HepG2 (cell line): ENCODE data around the gene TCF25. TPM values are rescaled to one million over a fixed set of nuclear protein-coding genes. Genes with fewer than 3 reads are reported as not detected.

ENCODE experiments used
- ASH2L ChIP-seq: fragments of 300-600, 200-600 bp; sonication (generic); IDR thresholded peaks from 2 replicates; pipeline ENCODE4 v1.7.0; 2017; ENCODE audit warnings: low read depth, mild to moderate bottlenecking, moderate library complexity, mixed read lengths, low read length; ENCODE audit not compliant: insufficient read length
- ATF1 ChIP-seq: IDR thresholded peaks from 2 replicates; pipeline ENCODE4 v1.6.1; 2016; ENCODE audit warnings: mild to moderate bottlenecking, control low read depth
- FOSL2 ChIP-seq: sonication (generic); formaldehyde crosslinking; IDR thresholded peaks from 2 replicates; pipeline ENCODE4 v1.4.0; 2020; ENCODE audit warnings: missing genetic modification reagents
- FOXA3 ChIP-seq: IDR thresholded peaks from 2 replicates; pipeline ENCODE4 v1.6.1; 2016; ENCODE audit warnings: missing genetic modification reagents, missing compliant biosample characterization
- GTF3A ChIP-seq: sonication (generic); formaldehyde crosslinking; conservative IDR thresholded peaks from 2 replicates; pipeline ENCODE4 v1.4.0; 2020; ENCODE audit warnings: mild to moderate bottlenecking, missing genetic modification reagents
- HIVEP1 ChIP-seq: sonication (generic); formaldehyde crosslinking; IDR thresholded peaks from 2 replicates; pipeline ENCODE4 v1.4.0; 2020; ENCODE audit warnings: mild to moderate bottlenecking, missing genetic modification reagents
- HMG20B ChIP-seq: conservative IDR thresholded peaks from 2 replicates; pipeline ENCODE4 v1.6.1; 2016; ENCODE audit warnings: missing genetic modification reagents, missing compliant biosample characterization
- HOXA3 ChIP-seq: sonication (generic); formaldehyde crosslinking; IDR thresholded peaks from 2 replicates; pipeline ENCODE4 v1.5.0; 2020; ENCODE audit warnings: missing genetic modification reagents
- HOXD1 ChIP-seq: sonication (generic); formaldehyde crosslinking; IDR thresholded peaks from 2 replicates; pipeline ENCODE4 v1.5.0; 2020; ENCODE audit warnings: missing genetic modification reagents
- KLF9 ChIP-seq: IDR thresholded peaks from 2 replicates; pipeline ENCODE4 v1.6.1; 2016; ENCODE audit warnings: low read depth
- POLR2A ChIP-seq, 2 experiments: IDR thresholded peaks; 2 replicates each; pipeline ENCODE4 v1.6.1; 2011; ENCODE audit warnings: low read depth in 2 of 2, low read length in 2 of 2, mild to moderate bottlenecking in 1 of 2, moderate library complexity in 1 of 2; ENCODE audit not compliant: insufficient read depth in 1 of 2
- REXO4 ChIP-seq: sonication (generic); formaldehyde crosslinking; IDR thresholded peaks from 2 replicates; pipeline ENCODE4 v1.8.0; 2022; ENCODE audit warnings: missing genetic modification reagents, mild to moderate bottlenecking, borderline replicate concordance
- SRSF1 ChIP-seq: fragments of 200-400 bp; formaldehyde crosslinking; optimal IDR thresholded peaks from 2 replicates; pipeline ENCODE3; 2017; ENCODE audit warnings: mild to moderate bottlenecking, low read depth, low read length, moderate library complexity
- TBX2 ChIP-seq: sonication (generic); formaldehyde crosslinking; IDR thresholded peaks from 2 replicates; pipeline ENCODE4 v1.5.0; 2020; ENCODE audit warnings: missing genetic modification reagents, mild to moderate bottlenecking, borderline replicate concordance
- TRIM24 ChIP-seq: sonication (generic); formaldehyde crosslinking; IDR thresholded peaks from 2 replicates; pipeline ENCODE4 v1.8.0; 2022; ENCODE audit warnings: mild to moderate bottlenecking, missing genetic modification reagents
- ZNF350 ChIP-seq: sonication (generic); formaldehyde crosslinking; IDR thresholded peaks from 2 replicates; pipeline ENCODE4 v1.4.0; 2020; ENCODE audit warnings: mild to moderate bottlenecking, low read depth, missing genetic modification reagents, borderline replicate concordance
- ZNF619 ChIP-seq: sonication (generic); formaldehyde crosslinking; IDR thresholded peaks from 2 replicates; pipeline ENCODE4 v1.4.0; 2020; ENCODE audit warnings: mild to moderate bottlenecking, missing genetic modification reagents
- ZNF776 ChIP-seq: sonication (generic); formaldehyde crosslinking; IDR thresholded peaks from 2 replicates; pipeline ENCODE4 v1.4.0; 2020; ENCODE audit warnings: mild to moderate bottlenecking, missing genetic modification reagents
- ZSCAN30 ChIP-seq: sonication (generic); formaldehyde crosslinking; IDR thresholded peaks from 2 replicates; pipeline ENCODE4 v1.5.0; 2020; ENCODE audit warnings: mild to moderate bottlenecking, missing genetic modification reagents
- ZSCAN31 ChIP-seq: sonication (generic); formaldehyde crosslinking; IDR thresholded peaks from 2 replicates; pipeline ENCODE4 v1.5.0; 2020; ENCODE audit warnings: low read depth, mild to moderate bottlenecking, missing genetic modification reagents
- polyA plus RNA-seq, 8 experiments: library from polyadenylated mRNA; depleted of rRNA in 3 of 8; stranded (reverse) in 7 of 8; unstranded in 1 of 8; fragments of >200 nt; fragmentation: Illumina TruSeq in 4 of 8; extraction: Trizol in 4 of 8; gene quantifications; 2 replicates each; pipeline versions ENCODE4 v1.2.1 to v1.2.3, GENCODE V29; 2011 to 2016; ENCODE audit warnings: low read depth in 4 of 8, missing spikeins in 1 of 8, mixed read lengths in 1 of 8; ENCODE audit not compliant: insufficient read depth in 1 of 8
- total RNA-seq, 5 experiments: library from RNA; depleted of rRNA; stranded (reverse); fragments of >200 nt; fragmentation: Illumina TruSeq; extraction: Trizol; gene quantifications; 2 replicates each; pipeline ENCODE4 v1.2.3, GENCODE V29; 2016; ENCODE audit warnings: low read depth in 1 of 5
- TF ChIP-seq, protein P1 (sequence below): sonication (generic); formaldehyde crosslinking; IDR thresholded peaks from 2 replicates; pipeline ENCODE4 v1.9.0; 2021; ENCODE audit warnings: missing genetic modification reagents, borderline replicate concordance
- TF ChIP-seq, protein P2 (sequence below): sonication (generic); formaldehyde crosslinking; IDR thresholded peaks from 2 replicates; pipeline ENCODE4 v1.8.0; 2022; ENCODE audit warnings: mild to moderate bottlenecking, missing genetic modification reagents, moderate library complexity
- TF ChIP-seq, protein P3 (sequence below): sonication (generic); formaldehyde crosslinking; IDR thresholded peaks from 2 replicates; pipeline ENCODE4 v1.4.0; 2020; ENCODE audit warnings: missing genetic modification reagents, mild to moderate bottlenecking, borderline replicate concordance
- TF ChIP-seq, protein P4 (sequence below): sonication (generic); formaldehyde crosslinking; IDR thresholded peaks from 2 replicates; pipeline ENCODE4 v1.8.1; 2023; ENCODE audit warnings: mild to moderate bottlenecking, inconsistent platforms, moderate library complexity, missing genetic modification reagents, borderline replicate concordance

The TCF25 gene
- total and polyA plus RNA-seq, 2 of the 13 experiments (the other 11 are each of a cell fraction or from before 2014, with no cell fraction given), result 138 to 206 TPM

DNA sequence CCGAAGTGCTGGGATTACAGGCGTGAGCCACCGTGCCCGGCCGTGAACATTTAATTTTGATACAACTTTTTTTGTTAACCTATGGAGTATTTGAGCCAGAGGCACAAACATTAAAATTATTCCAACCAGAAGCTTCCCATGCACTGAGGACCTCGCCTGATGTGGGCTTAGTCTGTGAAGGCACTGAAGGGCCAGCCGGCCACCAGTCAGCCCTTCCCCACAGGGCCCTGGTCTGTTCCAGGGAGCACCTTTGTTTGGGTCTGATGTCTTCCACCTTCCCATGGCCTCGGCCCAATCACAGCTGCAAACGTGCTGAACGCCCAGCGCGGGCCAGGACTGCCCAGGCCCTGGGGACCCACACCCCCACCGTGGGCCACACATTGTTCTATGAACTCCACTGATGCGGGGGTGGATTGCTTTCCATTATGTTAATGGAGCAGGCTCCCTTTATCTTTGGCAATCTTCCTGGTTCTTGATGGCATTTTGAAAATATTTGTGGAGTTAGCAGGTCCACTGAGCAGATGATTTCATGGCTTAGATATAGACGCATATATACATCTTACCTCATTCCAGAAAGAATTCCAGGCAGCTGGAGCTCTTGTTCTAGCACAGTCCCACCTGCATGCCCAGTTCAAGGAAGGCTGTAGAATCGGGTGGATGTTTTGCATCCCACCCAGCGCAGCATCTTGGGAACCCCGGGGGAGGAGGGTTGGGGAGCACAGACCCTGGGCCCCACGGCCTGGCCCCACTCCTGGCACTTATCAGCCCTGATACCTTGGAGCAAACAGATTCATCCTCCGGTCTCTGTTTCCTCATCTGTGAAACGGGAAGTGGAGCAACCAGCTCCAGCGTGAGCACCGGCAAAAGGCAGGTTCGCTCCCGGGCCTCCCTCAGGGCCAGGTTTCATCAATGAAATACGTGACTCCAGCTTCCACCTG is 30.7 kb upstream of the TCF25 start (continued):
- TF ChIP-seq, protein P1, sequence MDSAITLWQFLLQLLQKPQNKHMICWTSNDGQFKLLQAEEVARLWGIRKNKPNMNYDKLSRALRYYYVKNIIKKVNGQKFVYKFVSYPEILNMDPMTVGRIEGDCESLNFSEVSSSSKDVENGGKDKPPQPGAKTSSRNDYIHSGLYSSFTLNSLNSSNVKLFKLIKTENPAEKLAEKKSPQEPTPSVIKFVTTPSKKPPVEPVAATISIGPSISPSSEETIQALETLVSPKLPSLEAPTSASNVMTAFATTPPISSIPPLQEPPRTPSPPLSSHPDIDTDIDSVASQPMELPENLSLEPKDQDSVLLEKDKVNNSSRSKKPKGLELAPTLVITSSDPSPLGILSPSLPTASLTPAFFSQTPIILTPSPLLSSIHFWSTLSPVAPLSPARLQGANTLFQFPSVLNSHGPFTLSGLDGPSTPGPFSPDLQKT, result no peak
- peak; percentile 9; the same call in 1 of the 2 replicates for TF ChIP-seq ZNF350
- no peak for TF ChIP-seq ZNF776 (CRISPR knock-in tag)
- TF ChIP-seq, protein P2, sequence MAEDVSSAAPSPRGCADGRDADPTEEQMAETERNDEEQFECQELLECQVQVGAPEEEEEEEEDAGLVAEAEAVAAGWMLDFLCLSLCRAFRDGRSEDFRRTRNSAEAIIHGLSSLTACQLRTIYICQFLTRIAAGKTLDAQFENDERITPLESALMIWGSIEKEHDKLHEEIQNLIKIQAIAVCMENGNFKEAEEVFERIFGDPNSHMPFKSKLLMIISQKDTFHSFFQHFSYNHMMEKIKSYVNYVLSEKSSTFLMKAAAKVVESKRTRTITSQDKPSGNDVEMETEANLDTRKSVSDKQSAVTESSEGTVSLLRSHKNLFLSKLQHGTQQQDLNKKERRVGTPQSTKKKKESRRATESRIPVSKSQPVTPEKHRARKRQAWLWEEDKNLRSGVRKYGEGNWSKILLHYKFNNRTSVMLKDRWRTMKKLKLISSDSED (CRISPR knock-in tag), result no peak
- TF ChIP-seq ATF1 (CRISPR knock-in tag), result no peak
- TF ChIP-seq ZNF619 (CRISPR knock-in tag), result no peak
- no peak for TF ChIP-seq SRSF1
- TF ChIP-seq ZSCAN30, result no peak
- TF ChIP-seq ZSCAN31 (CRISPR knock-in tag), result 0 out of 2 replicates have a peak, but pooled peaks have one; percentile 32
- TF ChIP-seq, protein P3, sequence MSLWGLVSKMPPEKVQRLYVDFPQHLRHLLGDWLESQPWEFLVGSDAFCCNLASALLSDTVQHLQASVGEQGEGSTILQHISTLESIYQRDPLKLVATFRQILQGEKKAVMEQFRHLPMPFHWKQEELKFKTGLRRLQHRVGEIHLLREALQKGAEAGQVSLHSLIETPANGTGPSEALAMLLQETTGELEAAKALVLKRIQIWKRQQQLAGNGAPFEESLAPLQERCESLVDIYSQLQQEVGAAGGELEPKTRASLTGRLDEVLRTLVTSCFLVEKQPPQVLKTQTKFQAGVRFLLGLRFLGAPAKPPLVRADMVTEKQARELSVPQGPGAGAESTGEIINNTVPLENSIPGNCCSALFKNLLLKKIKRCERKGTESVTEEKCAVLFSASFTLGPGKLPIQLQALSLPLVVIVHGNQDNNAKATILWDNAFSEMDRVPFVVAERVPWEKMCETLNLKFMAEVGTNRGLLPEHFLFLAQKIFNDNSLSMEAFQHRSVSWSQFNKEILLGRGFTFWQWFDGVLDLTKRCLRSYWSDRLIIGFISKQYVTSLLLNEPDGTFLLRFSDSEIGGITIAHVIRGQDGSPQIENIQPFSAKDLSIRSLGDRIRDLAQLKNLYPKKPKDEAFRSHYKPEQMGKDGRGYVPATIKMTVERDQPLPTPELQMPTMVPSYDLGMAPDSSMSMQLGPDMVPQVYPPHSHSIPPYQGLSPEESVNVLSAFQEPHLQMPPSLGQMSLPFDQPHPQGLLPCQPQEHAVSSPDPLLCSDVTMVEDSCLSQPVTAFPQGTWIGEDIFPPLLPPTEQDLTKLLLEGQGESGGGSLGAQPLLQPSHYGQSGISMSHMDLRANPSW, result 0 out of 2 replicates have a peak, but pooled peaks have one; percentile 17
- 0 out of 2 replicates have a peak, but pooled peaks have one; percentile 46 for TF ChIP-seq HOXD1 (CRISPR knock-in tag)
- no peak for TF ChIP-seq TRIM24 (CRISPR knock-in tag)
- no peak; a peak in 1 of 4 replicates for TF ChIP-seq POLR2A (IDR thresholded peaks at IDR 0.05; ENCODE audit: insufficient read depth in 1 of 2, low read depth in 2 of 2, low read length in 2 of 2)
- TF ChIP-seq ASH2L, result no peak
- TF ChIP-seq KLF9 (CRISPR knock-in tag), result no peak
- no peak; the same call in 1 of the 2 replicates for TF ChIP-seq FOSL2 (CRISPR knock-in tag)
- TF ChIP-seq GTF3A (CRISPR knock-in tag), result no peak
- 0 out of 2 replicates have a peak, but pooled peaks have one; percentile 41 for TF ChIP-seq TBX2 (CRISPR knock-in tag)
- no peak for TF ChIP-seq HMG20B (CRISPR knock-in tag)
- TF ChIP-seq REXO4 (CRISPR knock-in tag), result no peak
- no peak for TF ChIP-seq FOXA3 (CRISPR knock-in tag)
- peak; percentile 60 for TF ChIP-seq HIVEP1 (CRISPR knock-in tag)
- TF ChIP-seq, protein P4, sequence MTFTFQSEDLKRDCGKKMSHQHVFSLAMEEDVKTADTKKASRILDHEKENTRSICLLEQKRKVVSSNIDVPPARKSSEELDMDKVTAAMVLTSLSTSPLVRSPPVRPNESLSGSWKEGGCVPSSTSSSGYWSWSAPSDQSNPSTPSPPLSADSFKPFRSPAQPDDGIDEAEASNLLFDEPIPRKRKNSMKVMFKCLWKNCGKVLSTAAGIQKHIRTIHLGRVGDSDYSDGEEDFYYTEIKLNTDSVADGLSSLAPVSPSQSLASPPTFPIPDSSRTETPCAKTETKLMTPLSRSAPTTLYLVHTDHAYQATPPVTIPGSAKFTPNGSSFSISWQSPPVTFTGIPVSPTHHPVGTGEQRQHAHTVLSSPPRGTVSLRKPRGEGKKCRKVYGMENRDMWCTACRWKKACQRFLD (CRISPR knock-in tag), result no peak
- peak; percentile 22; the same call in 1 of the 2 replicates for TF ChIP-seq HOXA3 (CRISPR knock-in tag)
